Smooth muscle cell (in vitro differentiated cells): ENCODE measurements around the gene EEF2. TPM values are rescaled to one million over a fixed set of nuclear protein-coding genes. Genes with fewer than 3 reads are reported as not detected.

Experiments used
- DNase-seq: peaks from one replicate; lab custom pipeline; 2025; ENCODE audit not compliant: unreplicated experiment; lab: John Stamatoyannopoulos, UW
- H2AFZ ChIP-seq: fragments of 200-600 bp; sonication (generic); 2 replicates; pipeline ENCODE4 v1.6.0; 2016; ENCODE audit warnings: antibody characterized with exemption, low read depth, mild to moderate bottlenecking
- H3F3A ChIP-seq: fragments of 200-600 bp; sonication (generic); 2 replicates; pipeline ENCODE4 v1.6.0; 2017; ENCODE audit warnings: antibody characterized with exemption, low read depth
- H3K27ac ChIP-seq: fragments of 200-600 bp; sonication (generic); 2 replicates; pipeline ENCODE4 v1.5.1; 2016; ENCODE audit warnings: low read depth, mild to moderate bottlenecking
- H3K27me3 ChIP-seq: fragments of 200-600 bp; sonication (generic); 2 replicates; pipeline ENCODE4 v1.6.1; 2016; ENCODE audit warnings: low read depth, mild to moderate bottlenecking
- H3K36me3 ChIP-seq: fragments of 200-600 bp; sonication (generic); 2 replicates; pipeline ENCODE4 v1.5.1; 2016; ENCODE audit warnings: low read depth
- H3K4me1 ChIP-seq: fragments of 200-600 bp; sonication (generic); 2 replicates; pipeline ENCODE4 v1.5.1; 2016; ENCODE audit warnings: low read depth
- H3K4me2 ChIP-seq: fragments of 200-600 bp; sonication (generic); 2 replicates; pipeline ENCODE4 v1.6.0; 2016; ENCODE audit warnings: mild to moderate bottlenecking
- H3K4me3 ChIP-seq: fragments of 200-600 bp; sonication (generic); 2 replicates; pipeline ENCODE4 v1.5.1; 2016; ENCODE audit warnings: mild to moderate bottlenecking
- H3K79me2 ChIP-seq: fragments of 200-600 bp; sonication (generic); 2 replicates; pipeline ENCODE4 v1.6.0; 2016; ENCODE audit warnings: low read depth, mild to moderate bottlenecking
- H3K9ac ChIP-seq: fragments of 200-600 bp; sonication (generic); 2 replicates; pipeline ENCODE4 v1.6.0; 2016; ENCODE audit warnings: low read depth
- H3K9me3 ChIP-seq: fragments of 200-600 bp; sonication (generic); replicated peaks from 2 replicates; pipeline ENCODE4 v1.5.1; 2016; ENCODE audit warnings: low read depth
- H4K20me1 ChIP-seq: fragments of 200-600 bp; sonication (generic); 2 replicates; pipeline ENCODE4 v1.6.0; 2016; ENCODE audit warnings: low read depth
- CTCF ChIP-seq: fragments of 200-600 bp; sonication (generic); IDR thresholded peaks from 2 replicates; pipeline ENCODE4 v1.5.1; 2017; ENCODE audit warnings: borderline replicate concordance, mild to moderate bottlenecking, antibody characterized with exemption; ENCODE audit not compliant: insufficient read depth, poor library complexity, severe bottlenecking
- WGBS: methylation state at CpG from one replicate; pipeline ENCODE4 v1.1.7; 2016; ENCODE audit warnings: low lambda C conversion rate; 5-methylcytosine and 5-hydroxymethylcytosine counted together
- polyA plus RNA-seq: library from polyadenylated mRNA; unstranded; fragments of >200 nt; fragmentation: Nextera tagmentation; extraction: Ambion mirVana; gene quantifications from 2 replicates; pipeline ENCODE4 v1.2.1, GENCODE V29; 2016
- total RNA-seq: library from RNA; depleted of rRNA; stranded (reverse); fragments of >200 nt; gene quantifications from 2 replicates; pipeline ENCODE4 v1.2.3, GENCODE V29; 2014

EEF2 gene
- total and polyA plus RNA-seq, 2 experiments from 2014 or later, result 365 to 903 TPM

DNA sequence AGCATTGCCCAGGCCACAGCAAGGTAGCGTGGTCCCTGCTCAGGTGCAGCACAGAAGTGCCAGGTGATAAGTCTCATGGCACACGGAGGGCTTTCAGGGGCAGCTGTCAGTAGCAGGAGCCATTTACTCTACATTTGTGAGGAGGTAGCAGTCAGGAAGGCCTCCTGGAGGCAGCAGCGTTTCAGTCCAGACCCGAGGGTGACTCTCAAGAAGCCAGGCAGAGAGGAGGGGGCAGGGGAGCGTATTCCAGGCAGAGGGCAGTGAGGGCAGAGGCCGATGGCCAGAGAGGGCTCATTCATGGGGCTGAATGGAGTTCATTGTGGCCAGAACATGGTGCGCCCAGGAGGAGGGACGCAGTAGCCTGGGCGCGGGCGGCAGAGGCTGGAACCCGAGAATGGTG is 31.2 kb upstream of the EEF2 start:
- H3K79me2 ChIP-seq, result peaks cover 48% of the 10 kb centered on the region

GRCh38 chr19:4015705-4016402 is 30.6 kb upstream of the EEF2 start:
- Histone ChIP-seq H3F3A (no peaks in the 10 kb centered on the region), H3K4me1 (no peaks in the 10 kb centered on the region), H3K9me3 (no peaks in the 10 kb centered on the region), H3K9ac (no peak overlapping the region), H3K4me2 (peak overlapping the region; percentile 22), H3K36me3 (no peaks in the 10 kb centered on the region), H3K4me3 (no peak overlapping the region), H3K79me2 (peaks cover 47% of the 10 kb centered on the region), H3K27ac (no peak overlapping the region), H2AFZ (no peak overlapping the region), H4K20me1 (peaks cover 93% of the 10 kb centered on the region), H3K27me3 (no peaks in the 10 kb centered on the region)
- no peak for TF ChIP-seq CTCF
- 78% methylated on average over 34 of the region's 37 CpGs for WGBS
- no peak for DNase-seq

More for the DNA sequence above, 31.2 kb upstream of the EEF2 start:
- Histone ChIP-seq H3K36me3 (no peaks in the 10 kb centered on the region), H3K9ac (no peak overlapping the region), H3K9me3 (no peaks in the 10 kb centered on the region), H2AFZ (no peak overlapping the region), H4K20me1 (peaks cover 92% of the 10 kb centered on the region), H3K4me2 (no peak overlapping the region), H3K4me3 (no peak overlapping the region), H3K27me3 (no peaks in the 10 kb centered on the region), H3F3A (no peaks in the 10 kb centered on the region), H3K4me1 (no peaks in the 10 kb centered on the region), H3K27ac (no peak overlapping the region)
- 97% methylated on average over 11 of the region's 12 CpGs for WGBS
- no peak for TF ChIP-seq CTCF
- DNase-seq, result no peak

DNA sequence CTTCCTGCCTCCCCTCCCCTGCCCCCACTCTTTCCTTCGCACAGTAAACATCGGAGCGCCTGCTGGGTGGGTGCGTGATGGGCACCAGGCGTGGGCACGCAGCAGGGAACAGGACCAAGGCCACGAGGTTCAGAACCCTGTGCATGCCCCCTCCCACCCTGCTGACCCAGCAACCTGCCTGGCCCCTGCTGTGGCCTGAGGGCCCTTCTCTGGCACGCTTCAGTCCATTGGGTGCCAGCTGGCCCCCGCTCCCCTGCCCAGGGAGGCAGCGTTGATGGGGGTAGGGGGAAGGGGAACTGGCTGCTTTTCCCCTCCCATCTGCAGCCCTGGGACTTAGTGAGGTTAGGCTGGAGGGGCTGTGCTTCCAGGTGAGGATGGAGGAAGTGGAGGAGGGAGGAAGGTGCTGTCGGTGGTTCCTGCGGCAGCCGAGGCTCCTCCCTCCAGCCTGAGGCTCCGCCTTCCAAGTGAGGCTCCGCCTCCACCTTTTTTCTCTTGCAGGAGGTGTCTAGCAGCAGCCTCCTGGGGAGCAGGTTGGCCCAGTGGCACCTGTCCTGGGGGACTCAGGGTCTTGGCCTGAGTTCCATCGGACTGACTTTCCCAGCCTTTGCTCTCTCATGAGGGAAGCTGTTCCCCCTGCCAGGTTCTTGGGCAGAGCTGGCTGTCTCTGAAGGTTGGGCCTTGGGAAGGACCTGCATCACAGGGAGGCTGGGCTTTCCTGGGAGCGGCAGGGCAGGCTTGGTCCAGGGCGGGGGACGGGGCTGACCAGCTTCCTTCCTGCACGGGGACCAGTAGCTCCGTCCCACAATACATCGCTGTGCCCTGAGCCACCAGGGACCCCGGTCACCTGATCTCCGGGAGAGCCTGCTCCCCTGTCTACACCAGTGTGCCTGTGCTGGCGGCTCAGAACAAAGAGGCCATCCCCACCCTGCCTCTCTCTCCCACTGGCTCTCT is 29.6 kb upstream of the EEF2 start:
- H4K20me1 ChIP-seq, result peaks cover 94% of the 10 kb centered on the region
- peak overlapping the region; percentile 22 for H3K4me2 ChIP-seq
- 91% methylated on average over 25 of the region's 25 CpGs for WGBS
- H3F3A ChIP-seq, result no peaks in the 10 kb centered on the region
- no peak overlapping the region for H2AFZ ChIP-seq
- H3K4me3 ChIP-seq, result no peak overlapping the region
- H3K9ac ChIP-seq, result no peak overlapping the region
- no peaks in the 10 kb centered on the region for H3K4me1 ChIP-seq
- no peaks in the 10 kb centered on the region for H3K27me3 ChIP-seq
- no peaks in the 10 kb centered on the region for H3K36me3 ChIP-seq
- DNase-seq, result no peak
- no peak overlapping the region for H3K27ac ChIP-seq
- no peak for TF ChIP-seq CTCF
- H3K79me2 ChIP-seq, result peaks cover 50% of the 10 kb centered on the region
- H3K9me3 ChIP-seq, result no peaks in the 10 kb centered on the region
